Measurements from ENCODE around the gene TMEM30A. TPM values are rescaled to one million over a fixed set of nuclear protein-coding genes. Genes with fewer than 3 reads are reported as not detected.

TMEM30A gene
- total and polyA plus RNA-seq, 2 of the 13 experiments (the other 11 are each of a cell fraction or from before 2014, with no cell fraction given) = 17.6 to 54.4 TPM

DNA sequence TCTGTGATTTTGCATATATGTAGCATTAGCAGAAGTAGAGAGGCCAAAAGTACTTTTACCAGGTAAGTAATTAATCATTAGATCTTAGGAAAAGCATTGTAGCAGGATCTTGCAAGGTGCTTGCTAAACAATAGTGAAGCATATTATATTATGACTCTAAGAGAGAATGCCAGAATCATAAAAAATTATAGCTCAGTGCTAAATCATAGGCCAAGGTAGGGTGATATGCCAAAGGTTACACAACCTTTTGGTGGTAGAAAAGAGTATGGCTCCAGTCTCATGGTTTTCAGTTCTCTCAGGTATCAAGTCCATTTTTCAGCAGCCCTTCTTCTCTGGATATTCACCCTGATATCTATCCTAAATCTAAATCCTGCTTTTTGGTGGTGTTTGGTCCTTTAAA is 16.9 kb upstream of the TMEM30A start:
- intact Hi-C loops (cut with micrococcal nuclease; ENCODE audit: unreplicated experiment) = no loop called here
- ChIA-PET POLR2A (no interaction called here), CTCF (ENCODE audit: low intra/inter-chr PET ratio, low total read pairs) (no interaction called here)
- Histone ChIP-seq H3K9ac (ENCODE audit: insufficient read depth, low read depth, low read length) (no peak overlapping the region), H2AFZ (ENCODE audit: low read length) (no peak overlapping the region), H3K9me3 (ENCODE audit: low read length) (no peaks in the 10 kb centered on the region), H3K4me1 (ENCODE audit: insufficient read depth, low read length) (no peaks in the 10 kb centered on the region), H3K27me3 (ENCODE audit: control insufficient read depth in 1 of 2, insufficient read depth in 2 of 2, low read length in 2 of 2) (no peaks in the 10 kb centered on the region), H3K36me3 (replicated peaks in 1 of 2; ENCODE audit: control insufficient read depth in 1 of 2, insufficient read depth in 2 of 2, low read length in 2 of 2) (no peaks in the 10 kb centered on the region), H3K4me3 (replicated peaks in 1 of 3; ENCODE audit: insufficient read depth in 1 of 3, low read depth in 2 of 3, low read length in 3 of 3) (no peak overlapping the region), H3K4me2 (ENCODE audit: low read depth, low read length) (no peak overlapping the region), H4K20me1 (ENCODE audit: insufficient read depth, low read length) (no peaks in the 10 kb centered on the region), H3K27ac (ENCODE audit: extremely low read length, insufficient read depth, low read length) (no peak overlapping the region), H3K79me2 (ENCODE audit: insufficient read depth, low read length) (no peaks in the 10 kb centered on the region)
- in situ Hi-C loops (cut with HindIII; ENCODE audit: extremely low pct_ligation_motif_present, low pct_unique_long_range_greater_than_20kb) = no loop called here
- FAIRE-seq (no peak), DNase-seq (ENCODE audit: low spot score) (no peak), ATAC-seq (no peak)
- BruUV-seq (replicated peaks) = no TSS peak
- TF ChIP-seq NR2C2 (CRISPR knock-in tag; IDR thresholded peaks at IDR 0.05; ENCODE audit: borderline replicate concordance) = no peak
- TF ChIP-seq ZNF382 (CRISPR knock-in tag; IDR thresholded peaks at IDR 0.05; ENCODE audit: borderline replicate concordance) = no peak
- TF ChIP-seq, protein P1, sequence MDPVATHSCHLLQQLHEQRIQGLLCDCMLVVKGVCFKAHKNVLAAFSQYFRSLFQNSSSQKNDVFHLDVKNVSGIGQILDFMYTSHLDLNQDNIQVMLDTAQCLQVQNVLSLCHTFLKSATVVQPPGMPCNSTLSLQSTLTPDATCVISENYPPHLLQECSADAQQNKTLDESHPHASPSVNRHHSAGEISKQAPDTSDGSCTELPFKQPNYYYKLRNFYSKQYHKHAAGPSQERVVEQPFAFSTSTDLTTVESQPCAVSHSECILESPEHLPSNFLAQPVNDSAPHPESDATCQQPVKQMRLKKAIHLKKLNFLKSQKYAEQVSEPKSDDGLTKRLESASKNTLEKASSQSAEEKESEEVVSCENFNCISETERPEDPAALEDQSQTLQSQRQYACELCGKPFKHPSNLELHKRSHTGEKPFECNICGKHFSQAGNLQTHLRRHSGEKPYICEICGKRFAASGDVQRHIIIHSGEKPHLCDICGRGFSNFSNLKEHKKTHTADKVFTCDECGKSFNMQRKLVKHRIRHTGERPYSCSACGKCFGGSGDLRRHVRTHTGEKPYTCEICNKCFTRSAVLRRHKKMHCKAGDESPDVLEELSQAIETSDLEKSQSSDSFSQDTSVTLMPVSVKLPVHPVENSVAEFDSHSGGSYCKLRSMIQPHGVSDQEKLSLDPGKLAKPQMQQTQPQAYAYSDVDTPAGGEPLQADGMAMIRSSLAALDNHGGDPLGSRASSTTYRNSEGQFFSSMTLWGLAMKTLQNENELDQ (CRISPR knock-in tag; IDR thresholded peaks at IDR 0.05; ENCODE audit: borderline replicate concordance) = no peak
- TF ChIP-seq ZNF3 (CRISPR knock-in tag; IDR thresholded peaks at IDR 0.05) = no peak
- TF ChIP-seq, protein P2, sequence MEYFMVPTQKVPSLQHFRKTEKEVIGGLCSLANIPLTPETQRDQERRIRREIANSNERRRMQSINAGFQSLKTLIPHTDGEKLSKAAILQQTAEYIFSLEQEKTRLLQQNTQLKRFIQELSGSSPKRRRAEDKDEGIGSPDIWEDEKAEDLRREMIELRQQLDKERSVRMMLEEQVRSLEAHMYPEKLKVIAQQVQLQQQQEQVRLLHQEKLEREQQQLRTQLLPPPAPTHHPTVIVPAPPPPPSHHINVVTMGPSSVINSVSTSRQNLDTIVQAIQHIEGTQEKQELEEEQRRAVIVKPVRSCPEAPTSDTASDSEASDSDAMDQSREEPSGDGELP (IDR thresholded peaks at IDR 0.05; ENCODE audit: borderline replicate concordance, low read depth) = no peak
- TF ChIP-seq, protein P3, sequence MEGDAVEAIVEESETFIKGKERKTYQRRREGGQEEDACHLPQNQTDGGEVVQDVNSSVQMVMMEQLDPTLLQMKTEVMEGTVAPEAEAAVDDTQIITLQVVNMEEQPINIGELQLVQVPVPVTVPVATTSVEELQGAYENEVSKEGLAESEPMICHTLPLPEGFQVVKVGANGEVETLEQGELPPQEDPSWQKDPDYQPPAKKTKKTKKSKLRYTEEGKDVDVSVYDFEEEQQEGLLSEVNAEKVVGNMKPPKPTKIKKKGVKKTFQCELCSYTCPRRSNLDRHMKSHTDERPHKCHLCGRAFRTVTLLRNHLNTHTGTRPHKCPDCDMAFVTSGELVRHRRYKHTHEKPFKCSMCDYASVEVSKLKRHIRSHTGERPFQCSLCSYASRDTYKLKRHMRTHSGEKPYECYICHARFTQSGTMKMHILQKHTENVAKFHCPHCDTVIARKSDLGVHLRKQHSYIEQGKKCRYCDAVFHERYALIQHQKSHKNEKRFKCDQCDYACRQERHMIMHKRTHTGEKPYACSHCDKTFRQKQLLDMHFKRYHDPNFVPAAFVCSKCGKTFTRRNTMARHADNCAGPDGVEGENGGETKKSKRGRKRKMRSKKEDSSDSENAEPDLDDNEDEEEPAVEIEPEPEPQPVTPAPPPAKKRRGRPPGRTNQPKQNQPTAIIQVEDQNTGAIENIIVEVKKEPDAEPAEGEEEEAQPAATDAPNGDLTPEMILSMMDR (CRISPR knock-in tag; IDR thresholded peaks at IDR 0.05) = no peak

Measured in HepG2 (cell line).